A673 (cell line): ENCODE results near the gene EPM2AIP1. TPM values are rescaled to one million over a fixed set of nuclear protein-coding genes. Genes with fewer than 3 reads are reported as not detected.

Source experiments
- BruUV-seq: library from RNA; stranded (reverse); fragments of 400-500 nt; replicated peaks from 2 replicates; lab custom pipeline; 2021; lab: Mats Ljungman, UMichigan
- CTCF ChIA-PET: fragments of 300-600 bp; sonication (Branson Sonifier 250); formaldehyde crosslinking; loops from one replicate; lab custom pipeline; 2022; ENCODE audit warnings: antibody characterized with exemption; lab: Charles Lee
- POLR2A ChIA-PET: fragments of 300-600 bp; sonication (Branson Sonifier 250); formaldehyde crosslinking; loops from one replicate; lab custom pipeline; 2022; ENCODE audit warnings: antibody characterized with exemption; ENCODE audit not compliant: low non-redundant PET; lab: Charles Lee
- DNase-seq: peaks from one replicate; pipeline ENCODE4 v3.0.0-alpha.2; 2015; ENCODE audit warnings: low spot score
- H3K27ac ChIP-seq: fragments of 200-600 bp; sonication (generic); 2 replicates; pipeline ENCODE4 v1.5.1; 2016; ENCODE audit warnings: mixed run types, low read depth, mild to moderate bottlenecking, mixed read lengths, antibody characterized with exemption, low read length; ENCODE audit not compliant: poor library complexity, severe bottlenecking
- H3K27me3 ChIP-seq: fragments of 200-600 bp; sonication (generic); replicated peaks from 2 replicates; pipeline ENCODE4 v1.6.1; 2017; ENCODE audit warnings: mixed run types, low read depth, mild to moderate bottlenecking, mixed read lengths, antibody characterized with exemption, low read length; ENCODE audit not compliant: insufficient read depth, poor library complexity
- H3K36me3 ChIP-seq: fragments of 200-600 bp; sonication (generic); 2 replicates; pipeline ENCODE4 v1.6.1; 2016; ENCODE audit warnings: mixed run types, mild to moderate bottlenecking, mixed read lengths, antibody characterized with exemption, low read length; ENCODE audit not compliant: insufficient read depth, poor library complexity, severe bottlenecking
- H3K4me1 ChIP-seq: fragments of 200-600 bp; sonication (generic); 2 replicates; pipeline ENCODE4 v1.6.1; 2017; ENCODE audit warnings: mixed run types, mild to moderate bottlenecking, mixed read lengths, antibody characterized with exemption, low read length; ENCODE audit not compliant: insufficient read depth, poor library complexity, severe bottlenecking
- H3K4me3 ChIP-seq: fragments of 200-600 bp; sonication (generic); 2 replicates; pipeline ENCODE4 v1.5.1; 2016; ENCODE audit warnings: low read depth, mixed run types, mild to moderate bottlenecking, mixed read lengths, low read length; ENCODE audit not compliant: poor library complexity, severe bottlenecking
- H3K9me3 ChIP-seq: fragments of 200-600 bp; sonication (generic); 2 replicates; pipeline ENCODE4 v1.6.1; 2016; ENCODE audit warnings: mixed run types, low read depth, mild to moderate bottlenecking, mixed read lengths, antibody characterized with exemption, low read length; ENCODE audit not compliant: poor library complexity, severe bottlenecking
- EZH2 ChIP-seq: fragments of 200-600 bp; sonication (generic); IDR thresholded peaks from 2 replicates; pipeline ENCODE4 v1.6.1; 2017; ENCODE audit warnings: borderline replicate concordance, low read depth, mild to moderate bottlenecking, mixed read lengths, antibody characterized with exemption, low read length; ENCODE audit not compliant: poor library complexity, severe bottlenecking
- intact Hi-C: fragments of 100-400 bp; cut with micrococcal nuclease; formaldehyde crosslinking; loops from one replicate; pipeline ENCODE4 v1.10.0; 2022; ENCODE audit not compliant: unreplicated experiment
- total RNA-seq: library from RNA; stranded (reverse); gene quantifications from 2 replicates; pipeline ENCODE4 v1.2.3, GENCODE V29; 2021
- TF ChIP-seq, protein P1 (sequence below): fragments of 300-800, 200-600 bp; sonication (generic); conservative IDR thresholded peaks from 2 replicates; pipeline ENCODE4 v1.5.1; 2017; ENCODE audit warnings: low read depth, mild to moderate bottlenecking, antibody characterized with exemption, low read length, moderate library complexity, mixed read lengths

The EPM2AIP1 gene
- total RNA-seq, 1 experiment from 2014 or later = 25.8 TPM

DNA sequence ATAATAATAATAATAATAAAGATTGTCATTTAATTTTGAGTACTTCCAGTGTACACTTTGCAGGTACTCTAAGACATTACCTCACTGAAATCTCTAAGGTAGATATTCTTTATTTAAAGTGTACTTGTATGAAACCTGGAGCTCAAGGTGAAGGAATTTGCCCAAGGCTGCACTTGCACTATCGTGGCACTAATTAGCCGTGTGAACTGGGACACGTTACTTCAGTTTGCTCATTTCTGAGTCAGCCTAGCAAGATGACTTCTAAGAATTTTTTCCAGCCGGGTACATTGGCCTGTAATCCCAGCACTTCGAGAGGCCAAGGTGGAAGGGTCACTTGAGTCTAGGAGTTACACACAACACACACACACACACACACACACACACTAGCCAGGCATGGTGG is 33.9 kb upstream of the EPM2AIP1 start:
- Histone ChIP-seq H3K9me3 (no peaks in the 10 kb centered on the region), H3K36me3 (peaks cover 69% of the 10 kb centered on the region), H3K27ac (no peak overlapping the region), H3K27me3 (no peaks in the 10 kb centered on the region), H3K4me3 (no peak overlapping the region), H3K4me1 (no peaks in the 10 kb centered on the region)
- no TSS peak for BruUV-seq
- ChIA-PET POLR2A (no interaction called here), CTCF (no interaction called here)
- TF ChIP-seq, protein P1, sequence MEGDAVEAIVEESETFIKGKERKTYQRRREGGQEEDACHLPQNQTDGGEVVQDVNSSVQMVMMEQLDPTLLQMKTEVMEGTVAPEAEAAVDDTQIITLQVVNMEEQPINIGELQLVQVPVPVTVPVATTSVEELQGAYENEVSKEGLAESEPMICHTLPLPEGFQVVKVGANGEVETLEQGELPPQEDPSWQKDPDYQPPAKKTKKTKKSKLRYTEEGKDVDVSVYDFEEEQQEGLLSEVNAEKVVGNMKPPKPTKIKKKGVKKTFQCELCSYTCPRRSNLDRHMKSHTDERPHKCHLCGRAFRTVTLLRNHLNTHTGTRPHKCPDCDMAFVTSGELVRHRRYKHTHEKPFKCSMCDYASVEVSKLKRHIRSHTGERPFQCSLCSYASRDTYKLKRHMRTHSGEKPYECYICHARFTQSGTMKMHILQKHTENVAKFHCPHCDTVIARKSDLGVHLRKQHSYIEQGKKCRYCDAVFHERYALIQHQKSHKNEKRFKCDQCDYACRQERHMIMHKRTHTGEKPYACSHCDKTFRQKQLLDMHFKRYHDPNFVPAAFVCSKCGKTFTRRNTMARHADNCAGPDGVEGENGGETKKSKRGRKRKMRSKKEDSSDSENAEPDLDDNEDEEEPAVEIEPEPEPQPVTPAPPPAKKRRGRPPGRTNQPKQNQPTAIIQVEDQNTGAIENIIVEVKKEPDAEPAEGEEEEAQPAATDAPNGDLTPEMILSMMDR = no peak
- TF ChIP-seq EZH2 = no peak
- intact Hi-C loops = no loop called here
- no peak for DNase-seq

DNA sequence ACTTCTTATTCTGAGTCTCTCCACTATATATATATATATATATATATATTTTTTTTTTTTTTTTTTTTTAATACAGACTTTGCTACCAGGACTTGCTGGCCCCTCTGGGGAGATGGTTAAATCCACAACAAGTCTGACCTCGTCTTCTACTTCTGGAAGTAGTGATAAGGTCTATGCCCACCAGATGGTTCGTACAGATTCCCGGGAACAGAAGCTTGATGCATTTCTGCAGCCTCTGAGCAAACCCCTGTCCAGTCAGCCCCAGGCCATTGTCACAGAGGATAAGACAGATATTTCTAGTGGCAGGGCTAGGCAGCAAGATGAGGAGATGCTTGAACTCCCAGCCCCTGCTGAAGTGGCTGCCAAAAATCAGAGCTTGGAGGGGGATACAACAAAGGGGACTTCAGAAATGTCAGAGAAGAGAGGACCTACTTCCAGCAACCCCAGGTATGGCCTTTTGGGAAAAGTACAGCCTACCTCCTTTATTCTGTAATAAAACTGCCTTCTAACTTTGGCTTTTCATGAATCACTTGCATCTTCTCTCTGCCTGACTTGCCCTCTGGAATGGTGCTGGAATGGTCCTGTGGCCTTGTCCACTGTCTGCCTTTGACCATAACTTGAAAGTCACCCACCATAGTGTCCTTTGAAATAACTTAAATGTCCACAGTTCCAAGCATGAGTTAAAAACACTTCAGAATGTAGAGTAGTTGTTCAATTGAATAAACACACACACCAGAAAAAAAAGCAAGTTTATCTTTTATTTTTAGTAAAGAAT is 32.8 kb upstream of the EPM2AIP1 start:
- intact Hi-C loops = loop anchor here (2.0 kb wide), 1 partner anchor 187 kb away; no protein-coding TSS in a partner anchor
- H3K4me1 ChIP-seq = no peaks in the 10 kb centered on the region
- ChIA-PET CTCF (no interaction called here), POLR2A (no interaction called here)
- TF ChIP-seq EZH2 = no peak
- TF ChIP-seq, protein P1 = no peak
- DNase-seq = no peak
- peaks cover 76% of the 10 kb centered on the region for H3K36me3 ChIP-seq
- H3K27me3 ChIP-seq = no peaks in the 10 kb centered on the region
- no peaks in the 10 kb centered on the region for H3K9me3 ChIP-seq
- no peak overlapping the region for H3K4me3 ChIP-seq
- no peak overlapping the region for H3K27ac ChIP-seq
- no TSS peak for BruUV-seq

DNA sequence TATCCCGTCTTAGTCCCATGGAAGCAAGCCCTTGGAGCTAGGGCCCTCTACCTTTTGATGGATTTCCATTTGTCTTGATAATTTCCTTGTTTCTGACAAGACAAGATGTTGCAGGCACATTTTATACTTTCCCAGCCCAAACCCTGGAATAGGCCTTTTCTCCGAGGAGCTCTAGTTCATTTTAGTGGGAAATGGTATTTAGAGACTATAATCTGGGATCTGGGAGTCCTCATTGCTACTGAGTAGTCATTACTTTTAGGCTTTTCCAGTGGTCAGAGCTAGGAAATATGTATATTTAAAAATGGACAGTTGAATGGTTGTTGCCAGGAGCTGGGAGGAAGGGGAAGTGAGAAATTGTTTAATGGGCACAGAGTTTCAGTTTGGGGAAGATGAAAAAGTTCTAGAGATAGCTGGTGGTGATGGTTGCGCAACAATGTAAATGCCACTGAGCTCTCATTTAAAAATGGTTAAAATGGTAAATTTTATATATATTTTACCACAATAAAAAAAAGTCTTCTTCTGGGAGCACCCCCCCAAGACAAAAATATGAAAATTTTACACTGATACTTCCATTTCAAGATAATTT is 32.0 kb upstream of the EPM2AIP1 start:
- no peaks in the 10 kb centered on the region for H3K9me3 ChIP-seq
- H3K36me3 ChIP-seq = peaks cover 80% of the 10 kb centered on the region
- no TSS peak for BruUV-seq
- ChIA-PET CTCF (no interaction called here), POLR2A (no interaction called here)
- TF ChIP-seq EZH2 = no peak
- TF ChIP-seq, protein P1 = no peak
- no peak overlapping the region for H3K27ac ChIP-seq
- intact Hi-C loops = loop anchor here (2.0 kb wide), 1 partner anchor 188 kb away; no protein-coding TSS in a partner anchor
- no peak for DNase-seq
- no peaks in the 10 kb centered on the region for H3K4me1 ChIP-seq
- no peak overlapping the region for H3K4me3 ChIP-seq
- no peaks in the 10 kb centered on the region for H3K27me3 ChIP-seq
